GM12878 (cell line): ENCODE results near the gene LGMN. TPM values are rescaled to one million over a fixed set of nuclear protein-coding genes. Genes with fewer than 3 reads are reported as not detected.

Source experiments
- ATAC-seq: fragments of 200-7000 bp; cut with Tn5 transposase; 3 replicates; pipeline ENCODE4 v1.9.1; 2020; ENCODE audit warnings: mild to moderate bottlenecking, moderate library complexity
- BruUV-seq: library from RNA; stranded (reverse); fragments of 400-500 nt; replicated peaks from 2 replicates; lab custom pipeline; 2021; lab: Mats Ljungman, UMichigan
- CTCF ChIA-PET: fragments of 300-600 bp; sonication (Branson Sonifier 250); formaldehyde crosslinking; extraction: SDS; loops from one replicate; lab custom pipeline; 2021; ENCODE audit warnings: inconsistent platforms; lab: Yijun Ruan, JAX
- POLR2A ChIA-PET: fragments of 350-600 bp; formaldehyde crosslinking; extraction: SDS; loops from one replicate; lab custom pipeline; 2021; ENCODE audit warnings: inconsistent platforms; lab: Charles Lee
- RAD21 ChIA-PET: fragments of 300-600 bp; sonication (Branson Sonifier 250); formaldehyde crosslinking; loops from one replicate; lab custom pipeline; 2023; ENCODE audit warnings: antibody characterized with exemption; ENCODE audit not compliant: unreplicated experiment; lab: Charles Lee
- SMC1A ChIA-PET: fragments of 300-600 bp; sonication (Branson Sonifier 250); formaldehyde crosslinking; loops from one replicate; lab custom pipeline; 2023; ENCODE audit not compliant: unreplicated experiment, uncharacterized antibody; lab: Charles Lee
- DNase-seq: peaks from one replicate; pipeline ENCODE4 v3.0.0-alpha.2; 2011; ENCODE audit warnings: low read depth, low spot score
- FAIRE-seq: peaks from 3 replicates; lab custom pipeline; 2011; peaks lifted over from hg19 to GRCh38; lab: Jason Lieb, UNC
- H2AFZ ChIP-seq: 2 replicates; pipeline ENCODE4 v1.6.0; 2011; ENCODE audit warnings: low read depth, low read length, control low read depth; ENCODE audit not compliant: control insufficient read depth
- H3K27ac ChIP-seq: 2 replicates; pipeline ENCODE4 v1.5.1; 2011; ENCODE audit warnings: control low read depth; ENCODE audit not compliant: control insufficient read depth, insufficient read depth
- H3K27me3 ChIP-seq, 2 experiments: replicated peaks in 1 of 2; 2 replicates each; pipeline versions ENCODE4 v1.6.0 to v1.6.1; 2011; ENCODE audit warnings: low read length in 1 of 2; ENCODE audit not compliant: control insufficient read depth in 2 of 2, insufficient read depth in 2 of 2
- H3K36me3 ChIP-seq, 2 experiments: 2 replicates each; pipeline ENCODE4 v1.5.1; 2011; ENCODE audit warnings: low read length in 1 of 2; ENCODE audit not compliant: control insufficient read depth in 2 of 2, insufficient read depth in 2 of 2
- H3K4me1 ChIP-seq: 2 replicates; pipeline ENCODE4 v1.6.1; 2011; ENCODE audit warnings: mild to moderate bottlenecking, low read length, moderate library complexity, mixed read lengths; ENCODE audit not compliant: control insufficient read depth, insufficient read depth
- H3K4me2 ChIP-seq: 2 replicates; pipeline ENCODE4 v1.6.0; 2011; ENCODE audit warnings: control low read depth; ENCODE audit not compliant: control insufficient read depth, insufficient read depth
- H3K4me3 ChIP-seq: fragments of 200-600 bp; sonication (generic); 2 replicates; pipeline ENCODE4 v1.5.1; 2016
- H3K79me2 ChIP-seq: 2 replicates; pipeline ENCODE4 v1.6.0; 2011; ENCODE audit warnings: low read length; ENCODE audit not compliant: control insufficient read depth, insufficient read depth
- H3K9ac ChIP-seq: 2 replicates; pipeline ENCODE4 v1.8.0; 2011; ENCODE audit warnings: low read length, control low read depth, mixed read lengths; ENCODE audit not compliant: control insufficient read depth, insufficient read depth
- H3K9me3 ChIP-seq: replicated peaks from 3 replicates; pipeline ENCODE4 v1.5.1; 2011; ENCODE audit warnings: mild to moderate bottlenecking, low read length; ENCODE audit not compliant: control insufficient read depth, insufficient read depth
- H4K20me1 ChIP-seq: 2 replicates; pipeline ENCODE4 v1.6.0; 2011; ENCODE audit not compliant: control insufficient read depth, insufficient read depth
- BCL11A ChIP-seq: IDR thresholded peaks from 2 replicates; pipeline ENCODE4 v1.6.1; 2011; ENCODE audit warnings: low read depth, low read length
- CREM ChIP-seq: IDR thresholded peaks from 2 replicates; pipeline ENCODE4 v1.6.1; 2014; ENCODE audit warnings: antibody characterized with exemption, low read depth
- EP300 ChIP-seq, 2 experiments: fragments of 150-350 bp in 1 of 2; IDR thresholded peaks; 2 replicates each; pipeline ENCODE4 v1.6.1; 2011 to 2012; ENCODE audit warnings: low read depth in 2 of 2, low read length in 2 of 2, borderline replicate concordance in 1 of 2, improper control_type of control experiment in 1 of 2, inconsistent platforms in 1 of 2; ENCODE audit not compliant: control insufficient read depth in 1 of 2
- FOXM1 ChIP-seq: IDR thresholded peaks from 2 replicates; pipeline ENCODE4 v1.6.1; 2012; ENCODE audit warnings: low read depth, mild to moderate bottlenecking, inconsistent platforms, low read length, moderate library complexity
- IKZF1 ChIP-seq: fragments of 450-650 bp; conservative IDR thresholded peaks from 2 replicates; pipeline ENCODE4 v1.6.1; 2017; ENCODE audit warnings: antibody characterized with exemption, mild to moderate bottlenecking
- IKZF2 ChIP-seq, 2 experiments: fragments of 450-650 bp; IDR thresholded peaks; 2 replicates each; pipeline ENCODE4 v1.6.1; 2017; ENCODE audit warnings: mild to moderate bottlenecking in 2 of 2, moderate library complexity in 2 of 2
- JUNB ChIP-seq: IDR thresholded peaks from 2 replicates; pipeline ENCODE4 v1.6.1; 2016; ENCODE audit warnings: antibody characterized with exemption, mild to moderate bottlenecking
- MEF2A ChIP-seq: IDR thresholded peaks from 2 replicates; pipeline ENCODE4 v1.6.1; 2011; ENCODE audit warnings: low read depth, mild to moderate bottlenecking, low read length, moderate library complexity; ENCODE audit not compliant: insufficient read depth
- NFIC ChIP-seq: IDR thresholded peaks from 2 replicates; pipeline ENCODE4 v1.6.1; 2012; ENCODE audit warnings: low read depth, mild to moderate bottlenecking, inconsistent platforms, low read length, moderate library complexity
- SMC3 ChIP-seq: IDR thresholded peaks from 2 replicates; pipeline ENCODE4 v1.6.1; 2011; ENCODE audit warnings: low read length, improper control_type of control experiment, borderline replicate concordance
- SUZ12 ChIP-seq: fragments of 200-600 bp; sonication (generic); IDR thresholded peaks from one replicate; pipeline ENCODE4 v1.6.1; 2018; ENCODE audit warnings: antibody characterized with exemption, mild to moderate bottlenecking; ENCODE audit not compliant: unreplicated experiment
- ZSCAN29 ChIP-seq: fragments of 450-650 bp; IDR thresholded peaks from 2 replicates; pipeline ENCODE4 v1.6.1; 2017; ENCODE audit warnings: mild to moderate bottlenecking, moderate library complexity
- WGBS: methylation state at CpG from one replicate; pipeline ENCODE4 v1.1.6; 2016; ENCODE audit warnings: low lambda C conversion rate; ENCODE audit not compliant: insufficient replicate concordance, insufficient coverage; ENCODE audit errors: missing lambda C conversion rate; 5-methylcytosine and 5-hydroxymethylcytosine counted together
- in situ Hi-C: fragments of 300-500 bp; cut with MboI; formaldehyde crosslinking; loops from 9 replicates; pipeline ENCODE4 v1.14.3; 2018; ENCODE audit warnings: mixed read lengths
- intact Hi-C: fragments of 100-400 bp; cut with micrococcal nuclease; formaldehyde crosslinking; loops from one replicate; pipeline ENCODE4 v1.14.2; 2022; ENCODE audit not compliant: unreplicated experiment
- polyA plus RNA-seq, 11 experiments: library from polyadenylated mRNA; depleted of rRNA in 4 of 11; unstranded in 6 of 11; stranded (reverse) in 5 of 11; fragments of >200 nt; fragmentation: Nextera tagmentation in 4 of 11; fragmentation: Illumina TruSeq in 1 of 11; extraction: Ambion mirVana in 4 of 11; extraction: Trizol in 1 of 11; gene quantifications; 1 replicate in 1 of 11; 2 replicates in 10 of 11; pipeline versions ENCODE4 v1.2.1 to v1.2.3, GENCODE V29; 2011 to 2016; ENCODE audit warnings: inconsistent platforms in 2 of 11, missing spikeins in 2 of 11, low read depth in 1 of 11
- total RNA-seq, 4 experiments: library from RNA; depleted of rRNA in 3 of 4; stranded (reverse); fragments of >200 nt in 3 of 4; fragmentation: Illumina TruSeq in 1 of 4; extraction: Trizol in 1 of 4; gene quantifications; 2 replicates each; pipeline versions ENCODE4 v1.2.1 to v1.2.3, GENCODE V29; 2013 to 2021
- TF ChIP-seq, protein P1 (sequence below): IDR thresholded peaks from 2 replicates; pipeline ENCODE4 v1.6.1; 2012; ENCODE audit warnings: low read length, inconsistent platforms
- TF ChIP-seq, protein P2 (sequence below): fragments of 450-650 bp; IDR thresholded peaks from 2 replicates; pipeline ENCODE4 v1.6.1; 2017; ENCODE audit warnings: low read depth, mild to moderate bottlenecking, moderate library complexity
- TF ChIP-seq, protein P3 (sequence below): fragments of 450-650 bp; IDR thresholded peaks from 2 replicates; pipeline ENCODE4 v1.6.1; 2016; ENCODE audit warnings: mild to moderate bottlenecking
- TF ChIP-seq, protein P4 (sequence below): fragments of 150-350 bp; IDR thresholded peaks from 2 replicates; pipeline ENCODE4 v1.6.1; 2016; ENCODE audit warnings: low read depth, low read length

Gene LGMN
- total and polyA plus RNA-seq, 10 of the 15 experiments (the other 5 are each of a cell fraction or from before 2014, with no cell fraction given) = 0.71 to 192 (median 3.9) TPM

GRCh38 chr14:92770484-92770883, 22.1 kb upstream of the LGMN start:
- H3K27me3 ChIP-seq = peaks cover 0 to 2% of the 10 kb centered on the region in 2 experiments; a peak in 1 of 4 replicates
- H3K4me1 ChIP-seq = peaks cover 29% of the 10 kb centered on the region
- no peaks in the 10 kb centered on the region for H3K79me2 ChIP-seq
- no peak for FAIRE-seq
- no peak for ATAC-seq
- WGBS = 2% methylated on average over 2 of the region's 2 CpGs
- no peaks in the 10 kb centered on the region for H4K20me1 ChIP-seq
- RAD21 ChIA-PET = interaction anchor here (0.6 to 3.2 kb wide), 3 partner anchors 11 to 449 kb away, joined by 3 to 17 read pairs (median 4); no protein-coding TSS in a partner anchor
- H3K27ac ChIP-seq = no peak overlapping the region
- SMC1A ChIA-PET = interaction anchor here (2.0 to 7.5 kb wide), 3 partner anchors 15 to 40 kb away, joined by 4 to 67 read pairs (median 19); partner anchors contain the start of gene LGMN
- H3K4me3 ChIP-seq = no peak overlapping the region
- CTCF ChIA-PET = interaction anchor here (1.0 to 1.8 kb wide), 3 partner anchors 10 to 19 kb away, joined by 3 to 5 read pairs (median 4); no protein-coding TSS in a partner anchor
- intact Hi-C loops (no loop called here), in situ Hi-C loops (loop anchor here (10.0 to 25.0 kb wide), 3 partner anchors 186 to 1408 kb away; no protein-coding TSS in a partner anchor)
- no peak overlapping the region for H3K4me2 ChIP-seq
- H3K9ac ChIP-seq = no peak overlapping the region
- H3K36me3 ChIP-seq = no peaks in the 10 kb centered on the region
- peaks cover 2% of the 10 kb centered on the region; the same call in 1 of the 3 replicates for H3K9me3 ChIP-seq
- no peak overlapping the region for H2AFZ ChIP-seq
- BruUV-seq = no TSS peak
- DNase-seq = no peak
- POLR2A ChIA-PET = interaction anchor here (0.6 to 1.1 kb wide), 6 partner anchors 10 to 511 kb away, joined by 4 to 8 read pairs (median 5); no protein-coding TSS in a partner anchor
- TF ChIP-seq FOXM1 (0 out of 2 replicates have a peak, but pooled peaks have one; percentile 29), BCL11A (peak; percentile 74), CREM (peak; percentile 37; the same call in 1 of the 2 replicates), NFIC (peak; percentile 76; the same call in 1 of the 2 replicates), ZSCAN29 (no peak), SMC3 (no peak), MEF2A (0 out of 2 replicates have a peak, but pooled peaks have one; percentile 46), EP300 (IDR thresholded peaks at IDR 0.05; ENCODE audit: borderline replicate concordance in 1 of 2, control insufficient read depth in 1 of 2, low read depth in 2 of 2, low read length in 2 of 2) (peak in 1 of 2 experiments; percentile 39; a peak in 1 of 4 replicates), IKZF1 (no peak), IKZF2 (IDR thresholded peaks at IDR 0.05) (peak; percentile 39 to 65; a peak in 3 of 4 replicates), SUZ12 (no peak), JUNB (peak; percentile 84)
- TF ChIP-seq, protein P1, sequence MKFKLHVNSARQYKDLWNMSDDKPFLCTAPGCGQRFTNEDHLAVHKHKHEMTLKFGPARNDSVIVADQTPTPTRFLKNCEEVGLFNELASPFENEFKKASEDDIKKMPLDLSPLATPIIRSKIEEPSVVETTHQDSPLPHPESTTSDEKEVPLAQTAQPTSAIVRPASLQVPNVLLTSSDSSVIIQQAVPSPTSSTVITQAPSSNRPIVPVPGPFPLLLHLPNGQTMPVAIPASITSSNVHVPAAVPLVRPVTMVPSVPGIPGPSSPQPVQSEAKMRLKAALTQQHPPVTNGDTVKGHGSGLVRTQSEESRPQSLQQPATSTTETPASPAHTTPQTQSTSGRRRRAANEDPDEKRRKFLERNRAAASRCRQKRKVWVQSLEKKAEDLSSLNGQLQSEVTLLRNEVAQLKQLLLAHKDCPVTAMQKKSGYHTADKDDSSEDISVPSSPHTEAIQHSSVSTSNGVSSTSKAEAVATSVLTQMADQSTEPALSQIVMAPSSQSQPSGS = peak; percentile 67; the same call in 1 of the 2 replicates
- TF ChIP-seq, protein P2, sequence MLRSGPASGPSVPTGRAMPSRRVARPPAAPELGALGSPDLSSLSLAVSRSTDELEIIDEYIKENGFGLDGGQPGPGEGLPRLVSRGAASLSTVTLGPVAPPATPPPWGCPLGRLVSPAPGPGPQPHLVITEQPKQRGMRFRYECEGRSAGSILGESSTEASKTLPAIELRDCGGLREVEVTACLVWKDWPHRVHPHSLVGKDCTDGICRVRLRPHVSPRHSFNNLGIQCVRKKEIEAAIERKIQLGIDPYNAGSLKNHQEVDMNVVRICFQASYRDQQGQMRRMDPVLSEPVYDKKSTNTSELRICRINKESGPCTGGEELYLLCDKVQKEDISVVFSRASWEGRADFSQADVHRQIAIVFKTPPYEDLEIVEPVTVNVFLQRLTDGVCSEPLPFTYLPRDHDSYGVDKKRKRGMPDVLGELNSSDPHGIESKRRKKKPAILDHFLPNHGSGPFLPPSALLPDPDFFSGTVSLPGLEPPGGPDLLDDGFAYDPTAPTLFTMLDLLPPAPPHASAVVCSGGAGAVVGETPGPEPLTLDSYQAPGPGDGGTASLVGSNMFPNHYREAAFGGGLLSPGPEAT = 0 out of 2 replicates have a peak, but pooled peaks have one; percentile 15
- TF ChIP-seq, protein P3, sequence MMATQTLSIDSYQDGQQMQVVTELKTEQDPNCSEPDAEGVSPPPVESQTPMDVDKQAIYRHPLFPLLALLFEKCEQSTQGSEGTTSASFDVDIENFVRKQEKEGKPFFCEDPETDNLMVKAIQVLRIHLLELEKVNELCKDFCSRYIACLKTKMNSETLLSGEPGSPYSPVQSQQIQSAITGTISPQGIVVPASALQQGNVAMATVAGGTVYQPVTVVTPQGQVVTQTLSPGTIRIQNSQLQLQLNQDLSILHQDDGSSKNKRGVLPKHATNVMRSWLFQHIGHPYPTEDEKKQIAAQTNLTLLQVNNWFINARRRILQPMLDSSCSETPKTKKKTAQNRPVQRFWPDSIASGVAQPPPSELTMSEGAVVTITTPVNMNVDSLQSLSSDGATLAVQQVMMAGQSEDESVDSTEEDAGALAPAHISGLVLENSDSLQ = peak; percentile 68
- TF ChIP-seq, protein P4, sequence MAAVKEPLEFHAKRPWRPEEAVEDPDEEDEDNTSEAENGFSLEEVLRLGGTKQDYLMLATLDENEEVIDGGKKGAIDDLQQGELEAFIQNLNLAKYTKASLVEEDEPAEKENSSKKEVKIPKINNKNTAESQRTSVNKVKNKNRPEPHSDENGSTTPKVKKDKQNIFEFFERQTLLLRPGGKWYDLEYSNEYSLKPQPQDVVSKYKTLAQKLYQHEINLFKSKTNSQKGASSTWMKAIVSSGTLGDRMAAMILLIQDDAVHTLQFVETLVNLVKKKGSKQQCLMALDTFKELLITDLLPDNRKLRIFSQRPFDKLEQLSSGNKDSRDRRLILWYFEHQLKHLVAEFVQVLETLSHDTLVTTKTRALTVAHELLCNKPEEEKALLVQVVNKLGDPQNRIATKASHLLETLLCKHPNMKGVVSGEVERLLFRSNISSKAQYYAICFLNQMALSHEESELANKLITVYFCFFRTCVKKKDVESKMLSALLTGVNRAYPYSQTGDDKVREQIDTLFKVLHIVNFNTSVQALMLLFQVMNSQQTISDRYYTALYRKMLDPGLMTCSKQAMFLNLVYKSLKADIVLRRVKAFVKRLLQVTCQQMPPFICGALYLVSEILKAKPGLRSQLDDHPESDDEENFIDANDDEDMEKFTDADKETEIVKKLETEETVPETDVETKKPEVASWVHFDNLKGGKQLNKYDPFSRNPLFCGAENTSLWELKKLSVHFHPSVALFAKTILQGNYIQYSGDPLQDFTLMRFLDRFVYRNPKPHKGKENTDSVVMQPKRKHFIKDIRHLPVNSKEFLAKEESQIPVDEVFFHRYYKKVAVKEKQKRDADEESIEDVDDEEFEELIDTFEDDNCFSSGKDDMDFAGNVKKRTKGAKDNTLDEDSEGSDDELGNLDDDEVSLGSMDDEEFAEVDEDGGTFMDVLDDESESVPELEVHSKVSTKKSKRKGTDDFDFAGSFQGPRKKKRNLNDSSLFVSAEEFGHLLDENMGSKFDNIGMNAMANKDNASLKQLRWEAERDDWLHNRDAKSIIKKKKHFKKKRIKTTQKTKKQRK = no peak
